ENCODE measurements around the gene MIB1. TPM values are rescaled to one million over a fixed set of nuclear protein-coding genes. Genes with fewer than 3 reads are reported as not detected.
A peak's percentile ranks its signal among the peaks of the same experiment; 100 is the strongest.

The MIB1 gene
- polyA plus RNA-seq, 1 of the 3 experiments (the other 2 are of a cell fraction) = 5.0 TPM

- no peak for TF ChIP-seq NRF1 (IDR thresholded peaks at IDR 0.05; ENCODE audit: low read depth, low read length)
- TF ChIP-seq MAX (IDR thresholded peaks at IDR 0.05; ENCODE audit: low read depth) = no peak
These were observed 83.3 kb downstream of the MIB1 start (continued) for GRCh38 chr18:21823848-21824247.

- Histone ChIP-seq H3K27ac (ENCODE audit: low read depth in 2 of 2, low read length in 1 of 2) (no peak overlapping the region), H3K9me3 (no peaks in the 10 kb centered on the region), H3K36me3 (replicated peaks in 1 of 2; ENCODE audit: control insufficient read depth in 1 of 2, insufficient read depth in 2 of 2, low read length in 1 of 2) (peaks cover 24 to 25% of the 10 kb centered on the region in 2 experiments), H3K4me2 (no peak overlapping the region), H3K4me1 (ENCODE audit: control insufficient read depth in 1 of 2, insufficient read depth in 2 of 2, low read depth in 1 of 2, low read length in 1 of 2) (no peaks in the 10 kb centered on the region; a peak in 1 of 4 replicates), H3K79me2 (ENCODE audit: insufficient read depth) (no peaks in the 10 kb centered on the region), H4K20me1 (ENCODE audit: insufficient read depth) (no peaks in the 10 kb centered on the region), H3F3A (replicated peaks; ENCODE audit: insufficient read depth) (peaks cover 5% of the 10 kb centered on the region), H3K9me2 (no peaks in the 10 kb centered on the region), H3K4me3 (ENCODE audit: low read depth in 2 of 2, low read length in 1 of 2) (no peak overlapping the region), H3K9ac (no peak overlapping the region), H2AFZ (ENCODE audit: low read depth) (no peak overlapping the region), H3K27me3 (ENCODE audit: insufficient read depth) (no peaks in the 10 kb centered on the region)
- no peak for TF ChIP-seq SIN3A (IDR thresholded peaks at IDR 0.05; ENCODE audit: borderline replicate concordance, low read depth, low read length)
- no peak for TF ChIP-seq TEAD4 (IDR thresholded peaks at IDR 0.05; ENCODE audit: borderline replicate concordance, insufficient read depth)
- no peak for TF ChIP-seq RXRA (IDR thresholded peaks at IDR 0.05; ENCODE audit: borderline replicate concordance, low read depth)
- TF ChIP-seq ZBTB33 (IDR thresholded peaks at IDR 0.05; ENCODE audit: borderline replicate concordance, low read depth) = no peak
- TF ChIP-seq RAD21 (IDR thresholded peaks at IDR 0.05; ENCODE audit: low read length) = no peak
- TF ChIP-seq SMC3 (IDR thresholded peaks at IDR 0.05; ENCODE audit: low read depth, low read length) = no peak
- no peak for TF ChIP-seq USF2 (IDR thresholded peaks at IDR 0.05; ENCODE audit: borderline replicate concordance, low read depth, low read length)
- no peak for TF ChIP-seq MEF2A (IDR thresholded peaks at IDR 0.05; ENCODE audit: borderline replicate concordance, low read depth)
- TF ChIP-seq GABPA (IDR thresholded peaks at IDR 0.05; ENCODE audit: low read depth) = no peak
- DNase-seq = no peak
- POLR2A ChIA-PET = no interaction called here
- CTCF ChIA-PET = interaction anchor here (1.3 kb wide), 1 partner anchor 26 kb away, joined by 4 read pairs; no protein-coding TSS in a partner anchor
- 84% methylated on average over 3 of the region's 3 CpGs for WGBS (ENCODE audit: low lambda C conversion rate)
These were observed 85.6 kb downstream of the MIB1 start for GRCh38 chr18:21826196-21826595.

GRCh38 chr18:21826641-21827302 is 86.2 kb downstream of the MIB1 start:
- no peak overlapping the region for H3K4me2 ChIP-seq
- no peaks in the 10 kb centered on the region for H3K9me3 ChIP-seq
- no peaks in the 10 kb centered on the region; a peak in 1 of 4 replicates for H3K4me1 ChIP-seq (ENCODE audit: control insufficient read depth in 1 of 2, insufficient read depth in 2 of 2, low read depth in 1 of 2, low read length in 1 of 2)
- ChIA-PET CTCF (interaction anchor here (1.3 kb wide), 1 partner anchor 26 kb away, joined by 4 read pairs; no protein-coding TSS in a partner anchor), POLR2A (no interaction called here)
- H3K4me3 ChIP-seq (ENCODE audit: low read depth in 2 of 2, low read length in 1 of 2) = no peak overlapping the region
- TF ChIP-seq RCOR1 (IDR thresholded peaks at IDR 0.05; ENCODE audit: low read length) (0 out of 2 replicates have a peak, but pooled peaks have one; percentile 15), TAF1 (IDR thresholded peaks at IDR 0.05; ENCODE audit: borderline replicate concordance, low read depth, low read length) (no peak), MAX (IDR thresholded peaks at IDR 0.05; ENCODE audit: low read depth) (no peak)
- H3F3A ChIP-seq (replicated peaks; ENCODE audit: insufficient read depth) = peaks cover 5% of the 10 kb centered on the region
- H3K9ac ChIP-seq = no peak overlapping the region
- no peak overlapping the region for H2AFZ ChIP-seq (ENCODE audit: low read depth)
- H3K27me3 ChIP-seq (ENCODE audit: insufficient read depth) = no peaks in the 10 kb centered on the region
- no peaks in the 10 kb centered on the region for H3K79me2 ChIP-seq (ENCODE audit: insufficient read depth)
- H3K36me3 ChIP-seq (replicated peaks in 1 of 2; ENCODE audit: control insufficient read depth in 1 of 2, insufficient read depth in 2 of 2, low read length in 1 of 2) = peaks cover 22 to 24% of the 10 kb centered on the region in 2 experiments
- no peaks in the 10 kb centered on the region for H4K20me1 ChIP-seq (ENCODE audit: insufficient read depth)
- H3K9me2 ChIP-seq = no peaks in the 10 kb centered on the region
- peak; percentile 7 for DNase-seq
- WGBS (ENCODE audit: low lambda C conversion rate) = 89% methylated on average over 4 of the region's 4 CpGs
- H3K27ac ChIP-seq (ENCODE audit: low read depth in 2 of 2, low read length in 1 of 2) = no peak overlapping the region
